ENCODE data around the gene SRPK2.

DNA sequence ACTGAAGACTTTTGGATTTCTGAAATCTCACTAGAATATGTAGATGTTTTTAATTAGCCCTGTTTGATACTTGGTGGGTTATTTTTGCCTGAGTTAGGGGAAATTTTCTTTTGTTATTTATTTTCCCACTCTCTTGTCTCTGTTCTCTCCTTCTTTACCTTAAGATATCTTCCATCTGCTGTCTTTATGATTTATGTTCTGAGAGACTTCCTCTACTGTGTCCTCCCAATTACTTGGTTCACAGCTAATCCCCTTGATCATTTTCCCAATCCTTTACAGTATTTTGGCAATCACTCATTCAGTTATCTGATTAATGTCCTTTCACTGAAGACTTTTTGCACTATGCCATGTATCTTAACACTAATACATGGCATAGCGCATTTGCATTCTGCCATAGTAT, 49.5 kb upstream of the SRPK2 start:
- TF ChIP-seq CTCF (IDR thresholded peaks at IDR 0.05; ENCODE audit: low read depth, low read length) (no peak), POLR2A (IDR thresholded peaks at IDR 0.05; ENCODE audit: extremely low read depth, insufficient read length) (no peak), MYC (IDR thresholded peaks at IDR 0.05; ENCODE audit: low read depth, low read length) (no peak)
- TF ChIP-seq, protein P1, sequence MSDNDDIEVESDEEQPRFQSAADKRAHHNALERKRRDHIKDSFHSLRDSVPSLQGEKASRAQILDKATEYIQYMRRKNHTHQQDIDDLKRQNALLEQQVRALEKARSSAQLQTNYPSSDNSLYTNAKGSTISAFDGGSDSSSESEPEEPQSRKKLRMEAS (IDR thresholded peaks at IDR 0.05; ENCODE audit: low read depth, low read length), result no peak

All from NB4 (cell line).